NCI-H1092 (cell line): Measurements from ENCODE around the gene RAP1GAP2.

ENCODE experiments used
- DNase-seq: peaks from one replicate; lab custom pipeline; 2025; lab: John Stamatoyannopoulos, UW

The RAP1GAP2 gene

GRCh38 chr17:2786176-2786881, 9.9 kb upstream of the RAP1GAP2 start:
- DNase-seq, result peak; percentile 66

- no peak for DNase-seq
These were observed 6.5 kb upstream of the RAP1GAP2 start for GRCh38 chr17:2789700-2790099.

- no peak for DNase-seq
These were observed 3.7 kb upstream of the RAP1GAP2 start for GRCh38 chr17:2792366-2793169.

- DNase-seq, result no peak
These were observed 2.0 kb upstream of the RAP1GAP2 start for GRCh38 chr17:2794111-2794803.

GRCh38 chr17:2795441-2796163, 636 bp upstream of the RAP1GAP2 start:
- no peak for DNase-seq

- no peak for DNase-seq
These were observed 988 bp downstream of the RAP1GAP2 start for GRCh38 chr17:2797226-2797625.

DNA sequence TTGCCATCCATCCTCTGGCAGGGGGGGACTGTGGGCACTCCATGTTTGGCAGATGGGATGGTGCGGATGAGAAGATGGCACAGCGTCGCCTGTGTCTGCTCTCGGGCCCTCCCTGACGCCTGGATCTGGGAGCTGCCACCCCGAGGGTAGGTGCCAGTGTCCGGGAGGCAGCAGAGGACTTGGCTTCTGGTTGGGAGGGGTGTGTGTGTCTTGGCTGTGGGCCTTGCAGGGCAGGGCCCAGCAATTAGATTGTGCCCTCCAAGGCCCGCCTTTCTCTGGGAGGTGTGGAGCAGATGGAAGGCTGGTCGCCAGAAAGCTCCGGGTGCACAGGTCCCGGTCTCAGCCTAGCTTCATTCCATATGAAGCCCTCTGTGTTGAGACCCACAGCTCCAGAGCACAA, 1.4 kb downstream of the RAP1GAP2 start:
- DNase-seq, result peak; percentile 20

DNA sequence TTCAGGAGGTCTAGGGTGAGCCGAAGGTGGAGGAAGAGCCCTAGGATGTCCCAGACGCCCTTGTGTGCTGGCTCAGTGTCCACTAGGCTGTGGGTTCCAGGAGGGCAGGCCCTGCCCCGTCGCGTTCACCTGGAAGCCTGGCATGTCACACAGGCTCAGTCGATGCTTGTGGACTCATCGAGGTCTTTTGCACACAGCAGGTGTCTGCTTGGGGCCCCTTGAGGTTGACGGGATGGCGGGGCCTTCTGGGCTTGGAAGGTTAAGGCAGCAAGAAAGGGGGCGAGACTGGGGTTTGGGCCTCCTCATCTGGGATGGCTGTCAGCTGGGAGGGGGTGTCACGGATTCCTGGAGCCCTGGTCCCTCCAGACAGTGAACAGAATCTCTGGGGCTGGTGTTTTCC, 1.9 kb downstream of the RAP1GAP2 start:
- DNase-seq, result no peak

GRCh38 chr17:2798678-2799077, 2.4 kb downstream of the RAP1GAP2 start:
- no peak for DNase-seq

DNA sequence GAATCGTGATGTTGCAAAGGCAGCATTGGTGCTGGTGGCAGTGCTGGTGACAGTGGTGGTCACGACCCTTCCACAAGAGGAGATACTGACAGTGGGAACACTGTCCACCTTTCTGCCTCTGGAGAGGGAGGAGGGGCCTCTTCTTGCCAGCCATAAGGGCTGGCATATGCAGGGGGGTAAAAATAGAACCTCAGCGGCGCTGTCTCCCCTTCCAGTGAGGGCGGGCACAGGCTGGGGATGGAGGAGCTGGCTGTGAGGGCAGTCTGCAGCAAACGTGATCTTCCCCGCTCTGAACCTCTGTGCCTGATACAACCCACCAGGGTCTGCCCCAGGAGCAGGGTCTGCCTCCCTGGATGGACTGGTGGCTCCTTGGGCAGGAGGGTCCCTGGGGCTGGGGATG, 3.4 kb downstream of the RAP1GAP2 start:
- DNase-seq, result no peak

GRCh38 chr17:2800367-2800766, 4.1 kb downstream of the RAP1GAP2 start:
- no peak for DNase-seq

DNA sequence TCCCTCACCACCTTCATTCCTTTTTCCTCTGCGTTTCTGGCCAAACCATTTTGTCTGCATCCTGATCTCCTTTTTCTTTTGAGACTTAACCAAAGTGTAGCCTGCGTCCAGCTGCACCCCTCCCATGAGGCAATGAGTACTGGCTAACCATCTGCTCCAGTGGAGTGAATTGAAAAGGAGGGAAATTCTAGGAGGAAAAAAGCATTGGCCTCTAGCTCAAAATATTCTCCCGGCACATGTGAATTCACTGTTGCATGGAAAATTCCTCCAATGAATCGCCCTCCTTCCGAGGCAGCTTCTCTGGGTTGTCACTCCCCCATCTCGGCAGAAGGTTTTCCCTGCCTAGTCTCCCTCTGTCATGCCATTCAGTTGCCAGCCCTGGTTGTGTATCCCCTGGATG, 5.6 kb downstream of the RAP1GAP2 start:
- no peak for DNase-seq

- no peak for DNase-seq
These were observed 6.3 kb downstream of the RAP1GAP2 start for GRCh38 chr17:2802574-2802973.

GRCh38 chr17:2803386-2803785, 7.1 kb downstream of the RAP1GAP2 start:
- no peak for DNase-seq

- no peak for DNase-seq
These were observed 7.7 kb downstream of the RAP1GAP2 start for GRCh38 chr17:2803971-2804370.

DNA sequence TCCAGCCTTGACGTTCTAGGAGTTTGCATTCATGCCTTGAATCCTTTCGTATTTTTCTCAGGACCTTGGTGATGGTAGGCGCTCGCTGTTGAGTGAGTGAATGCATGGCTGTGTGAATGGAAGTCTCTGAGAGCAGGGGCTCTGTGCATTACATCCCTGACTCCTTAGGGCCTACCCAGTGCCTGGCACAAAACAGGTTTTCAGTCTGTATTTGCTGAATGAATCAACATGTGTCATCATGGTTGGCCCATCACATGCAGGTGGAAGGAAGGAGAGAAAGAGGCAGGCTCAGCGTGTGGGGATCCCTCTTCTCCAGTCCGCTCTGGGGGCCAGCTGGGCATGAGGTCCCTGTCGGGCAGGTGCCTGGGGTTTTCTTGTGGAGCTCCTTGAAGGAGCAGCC, 8.7 kb downstream of the RAP1GAP2 start:
- no peak for DNase-seq

DNA sequence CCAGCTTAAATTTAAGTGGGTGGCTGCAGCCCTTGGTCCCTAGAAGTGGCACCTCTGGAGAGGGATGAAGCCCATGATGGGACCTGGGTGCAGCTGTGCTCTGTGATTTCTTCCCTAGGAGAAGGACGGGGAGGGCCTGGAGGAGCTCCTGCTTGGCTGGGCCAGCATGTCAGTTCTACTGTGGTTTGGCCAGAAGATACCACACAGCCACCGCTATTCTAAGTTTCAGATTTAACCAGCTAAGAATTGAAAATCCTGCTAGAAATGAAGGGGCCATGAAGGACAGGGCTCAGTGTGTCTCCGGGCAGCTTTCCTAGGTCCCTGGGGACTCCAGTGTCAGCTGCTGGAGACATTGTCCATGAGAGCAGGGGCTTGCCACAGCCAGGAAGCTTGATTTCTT, 9.7 kb downstream of the RAP1GAP2 start:
- no peak for DNase-seq

DNA sequence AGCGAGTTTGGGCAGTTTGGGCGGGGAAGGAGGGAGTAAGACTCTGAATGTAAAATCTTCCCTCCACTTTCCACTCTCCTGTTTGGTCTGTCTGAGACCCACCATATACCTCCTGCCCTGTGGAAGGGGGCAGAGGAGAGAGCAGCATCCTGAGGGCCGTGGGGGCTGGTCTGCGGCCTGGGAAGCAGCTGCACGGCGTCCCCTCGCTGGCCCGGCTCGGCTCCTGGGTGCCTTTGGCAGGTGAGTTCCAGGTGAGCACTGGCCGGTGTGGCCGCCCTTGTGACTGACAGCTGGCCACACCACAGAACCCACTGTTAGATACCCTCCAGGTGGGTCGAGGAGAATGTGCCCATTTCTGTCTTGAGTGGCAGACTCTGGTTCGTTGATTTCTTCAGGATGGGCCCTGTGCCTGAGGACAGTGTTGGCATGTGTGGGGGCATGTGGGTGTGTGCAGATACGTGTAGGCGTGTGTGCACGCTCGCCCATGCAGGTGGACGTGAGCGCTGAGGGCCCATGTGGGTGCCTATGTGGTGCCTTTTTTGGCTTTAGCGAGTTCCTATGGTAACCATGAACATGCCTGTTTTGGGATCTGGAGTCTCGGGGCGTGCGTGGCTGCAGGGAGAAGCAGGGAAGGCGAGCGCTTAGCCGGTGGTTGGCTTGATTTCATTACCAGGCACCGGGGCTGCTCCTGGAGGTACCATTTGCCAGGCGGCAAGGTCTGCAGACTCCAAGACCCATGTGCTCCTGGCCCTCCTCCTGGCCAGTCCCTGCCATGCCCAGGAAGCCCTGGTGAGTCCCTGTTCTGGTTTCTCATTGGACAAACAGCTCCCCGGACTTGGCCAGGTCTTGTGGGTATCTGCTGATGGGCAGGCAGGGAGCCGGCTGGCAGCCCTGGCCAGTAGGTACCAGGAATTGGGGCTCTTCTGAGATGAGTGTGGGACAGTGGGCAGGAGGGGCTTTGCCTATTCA, 12.4 kb downstream of the RAP1GAP2 start:
- no peak for DNase-seq

- no peak for DNase-seq
These were observed 13.1 kb downstream of the RAP1GAP2 start for GRCh38 chr17:2809337-2809736.

DNA sequence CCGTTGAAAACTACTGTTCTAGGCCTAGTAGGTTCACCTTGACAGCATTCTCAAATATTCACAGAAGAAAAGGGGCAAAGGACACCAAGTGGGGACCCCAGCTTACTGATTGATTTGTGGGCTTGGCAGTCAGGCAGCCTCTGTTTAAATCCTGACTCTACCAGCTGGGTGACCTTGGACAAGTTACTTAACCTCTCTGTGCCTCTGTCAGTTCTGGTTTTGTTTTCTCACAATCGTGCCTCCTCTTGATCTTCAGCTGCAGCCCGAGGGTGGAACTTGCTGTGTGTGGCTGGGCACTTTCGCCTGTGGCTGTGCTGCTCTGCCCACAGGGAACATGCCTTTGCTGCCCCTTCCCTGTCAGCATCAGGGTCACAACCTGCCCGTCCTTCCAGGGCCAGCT, 17.8 kb downstream of the RAP1GAP2 start:
- no peak for DNase-seq
